Inferior parietal cortex (tissue), 1 donor: ENCODE measurements around the gene OR52E8.
A peak's percentile ranks its signal among the peaks of the same experiment; 100 is the strongest.

ENCODE experiments used
- DNase-seq: peaks from one replicate; pipeline ENCODE4 v3.0.0-alpha.2; 2016; ENCODE audit errors: extremely low spot score

Gene OR52E8

DNA sequence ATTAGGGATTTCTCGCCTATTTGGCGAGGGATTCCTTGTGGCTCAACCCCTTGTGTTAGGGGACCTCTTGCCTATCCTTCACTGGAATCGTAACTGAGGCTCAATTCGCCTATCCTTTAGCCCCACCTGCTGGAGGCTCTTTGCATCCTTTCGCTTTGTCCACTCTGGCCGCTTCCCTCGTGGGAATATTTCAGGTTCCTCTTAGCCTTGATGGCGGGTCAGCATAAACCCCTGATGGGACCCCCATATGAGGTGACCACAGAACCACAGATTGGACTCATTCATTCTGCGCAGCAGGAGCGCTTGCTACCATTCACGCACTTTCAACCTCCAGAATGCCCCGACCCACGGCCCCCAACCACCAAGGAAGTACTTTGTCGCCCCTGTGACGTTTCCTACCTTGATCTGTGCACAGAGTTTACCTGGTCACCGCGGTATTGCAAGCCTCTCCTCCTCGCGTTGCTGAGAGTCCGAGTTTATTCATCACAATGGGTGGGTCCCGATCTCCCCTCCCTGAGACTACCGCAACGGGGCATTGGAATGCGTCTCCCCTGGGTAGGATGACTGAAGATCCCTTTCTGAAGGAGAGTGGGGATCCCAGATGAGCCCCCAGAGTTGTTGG is 48.9 kb downstream of the OR52E8 start, which contains the start of gene OR52N2:
OR52N2 (plus strand) TSS at position 425 of the 622 bp plus-strand sequence. CDS start 11,412 bp downstream, outside the sequence.
- DNase-seq, result peak; percentile 93

DNA sequence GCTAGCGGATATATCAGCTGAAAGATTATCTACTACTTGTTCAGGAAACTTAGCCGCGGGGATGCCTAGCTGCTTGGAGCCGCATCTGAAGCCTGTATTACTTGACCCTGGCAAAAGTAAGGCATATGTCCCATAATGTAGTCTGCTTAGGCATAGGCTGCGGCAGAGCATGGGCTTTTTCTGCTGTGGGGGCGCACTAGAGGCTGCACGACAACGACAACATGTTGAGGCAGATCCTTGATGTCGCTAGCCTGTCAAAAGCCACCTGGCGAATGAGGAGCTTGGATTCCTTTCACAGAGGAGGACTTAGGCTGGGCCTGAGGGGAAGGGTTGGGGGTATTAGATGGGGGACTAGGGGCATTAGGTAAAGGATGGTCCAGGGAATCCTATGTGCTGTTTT is 49.9 kb downstream of the OR52E8 start:
- DNase-seq, result no peak
